ENCODE data around the gene TTN.

DNA sequence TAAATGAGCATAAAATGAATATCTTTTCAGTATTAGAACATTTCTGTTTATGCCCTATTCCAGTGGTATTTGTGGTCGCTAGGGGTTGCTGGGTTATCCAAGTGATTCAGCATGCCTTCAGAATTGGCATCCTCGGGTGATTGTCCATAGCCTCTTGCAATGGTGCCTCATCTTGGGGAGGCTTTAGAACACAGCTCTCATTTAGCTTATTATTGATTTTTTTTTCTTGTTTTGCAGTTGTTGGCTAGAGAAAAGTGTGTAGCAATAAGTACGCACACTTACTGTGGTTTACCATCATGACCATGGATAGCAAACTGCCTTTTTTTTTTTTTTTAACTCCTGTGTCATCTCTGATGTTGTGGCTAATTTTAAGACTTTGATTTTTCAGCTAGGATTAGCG lies 293.3 kb downstream of the TTN start:
- TF ChIP-seq POLR2AphosphoS5 (IDR thresholded peaks at IDR 0.05; ENCODE audit: low read depth) (no peak), CTCF (conservative IDR thresholded peaks at IDR 0.05; ENCODE audit: low read depth in 2 of 2) (no peak), REST (IDR thresholded peaks at IDR 0.05; ENCODE audit: unreplicated experiment) (no peak), CREB1 (CRISPR knock-in tag; IDR thresholded peaks at IDR 0.05; ENCODE audit: low read depth) (no peak), EZH2 (IDR thresholded peaks at IDR 0.05; ENCODE audit: low read depth, unreplicated experiment) (no peak), EZH2phosphoT487 (IDR thresholded peaks at IDR 0.05; ENCODE audit: unreplicated experiment) (no peak), JUNB (IDR thresholded peaks at IDR 0.05; ENCODE audit: unreplicated experiment) (no peak), ETS1 (IDR thresholded peaks at IDR 0.05) (no peak), STAT1 (IDR thresholded peaks at IDR 0.05; ENCODE audit: unreplicated experiment) (no peak)
- TF ChIP-seq, protein P1, sequence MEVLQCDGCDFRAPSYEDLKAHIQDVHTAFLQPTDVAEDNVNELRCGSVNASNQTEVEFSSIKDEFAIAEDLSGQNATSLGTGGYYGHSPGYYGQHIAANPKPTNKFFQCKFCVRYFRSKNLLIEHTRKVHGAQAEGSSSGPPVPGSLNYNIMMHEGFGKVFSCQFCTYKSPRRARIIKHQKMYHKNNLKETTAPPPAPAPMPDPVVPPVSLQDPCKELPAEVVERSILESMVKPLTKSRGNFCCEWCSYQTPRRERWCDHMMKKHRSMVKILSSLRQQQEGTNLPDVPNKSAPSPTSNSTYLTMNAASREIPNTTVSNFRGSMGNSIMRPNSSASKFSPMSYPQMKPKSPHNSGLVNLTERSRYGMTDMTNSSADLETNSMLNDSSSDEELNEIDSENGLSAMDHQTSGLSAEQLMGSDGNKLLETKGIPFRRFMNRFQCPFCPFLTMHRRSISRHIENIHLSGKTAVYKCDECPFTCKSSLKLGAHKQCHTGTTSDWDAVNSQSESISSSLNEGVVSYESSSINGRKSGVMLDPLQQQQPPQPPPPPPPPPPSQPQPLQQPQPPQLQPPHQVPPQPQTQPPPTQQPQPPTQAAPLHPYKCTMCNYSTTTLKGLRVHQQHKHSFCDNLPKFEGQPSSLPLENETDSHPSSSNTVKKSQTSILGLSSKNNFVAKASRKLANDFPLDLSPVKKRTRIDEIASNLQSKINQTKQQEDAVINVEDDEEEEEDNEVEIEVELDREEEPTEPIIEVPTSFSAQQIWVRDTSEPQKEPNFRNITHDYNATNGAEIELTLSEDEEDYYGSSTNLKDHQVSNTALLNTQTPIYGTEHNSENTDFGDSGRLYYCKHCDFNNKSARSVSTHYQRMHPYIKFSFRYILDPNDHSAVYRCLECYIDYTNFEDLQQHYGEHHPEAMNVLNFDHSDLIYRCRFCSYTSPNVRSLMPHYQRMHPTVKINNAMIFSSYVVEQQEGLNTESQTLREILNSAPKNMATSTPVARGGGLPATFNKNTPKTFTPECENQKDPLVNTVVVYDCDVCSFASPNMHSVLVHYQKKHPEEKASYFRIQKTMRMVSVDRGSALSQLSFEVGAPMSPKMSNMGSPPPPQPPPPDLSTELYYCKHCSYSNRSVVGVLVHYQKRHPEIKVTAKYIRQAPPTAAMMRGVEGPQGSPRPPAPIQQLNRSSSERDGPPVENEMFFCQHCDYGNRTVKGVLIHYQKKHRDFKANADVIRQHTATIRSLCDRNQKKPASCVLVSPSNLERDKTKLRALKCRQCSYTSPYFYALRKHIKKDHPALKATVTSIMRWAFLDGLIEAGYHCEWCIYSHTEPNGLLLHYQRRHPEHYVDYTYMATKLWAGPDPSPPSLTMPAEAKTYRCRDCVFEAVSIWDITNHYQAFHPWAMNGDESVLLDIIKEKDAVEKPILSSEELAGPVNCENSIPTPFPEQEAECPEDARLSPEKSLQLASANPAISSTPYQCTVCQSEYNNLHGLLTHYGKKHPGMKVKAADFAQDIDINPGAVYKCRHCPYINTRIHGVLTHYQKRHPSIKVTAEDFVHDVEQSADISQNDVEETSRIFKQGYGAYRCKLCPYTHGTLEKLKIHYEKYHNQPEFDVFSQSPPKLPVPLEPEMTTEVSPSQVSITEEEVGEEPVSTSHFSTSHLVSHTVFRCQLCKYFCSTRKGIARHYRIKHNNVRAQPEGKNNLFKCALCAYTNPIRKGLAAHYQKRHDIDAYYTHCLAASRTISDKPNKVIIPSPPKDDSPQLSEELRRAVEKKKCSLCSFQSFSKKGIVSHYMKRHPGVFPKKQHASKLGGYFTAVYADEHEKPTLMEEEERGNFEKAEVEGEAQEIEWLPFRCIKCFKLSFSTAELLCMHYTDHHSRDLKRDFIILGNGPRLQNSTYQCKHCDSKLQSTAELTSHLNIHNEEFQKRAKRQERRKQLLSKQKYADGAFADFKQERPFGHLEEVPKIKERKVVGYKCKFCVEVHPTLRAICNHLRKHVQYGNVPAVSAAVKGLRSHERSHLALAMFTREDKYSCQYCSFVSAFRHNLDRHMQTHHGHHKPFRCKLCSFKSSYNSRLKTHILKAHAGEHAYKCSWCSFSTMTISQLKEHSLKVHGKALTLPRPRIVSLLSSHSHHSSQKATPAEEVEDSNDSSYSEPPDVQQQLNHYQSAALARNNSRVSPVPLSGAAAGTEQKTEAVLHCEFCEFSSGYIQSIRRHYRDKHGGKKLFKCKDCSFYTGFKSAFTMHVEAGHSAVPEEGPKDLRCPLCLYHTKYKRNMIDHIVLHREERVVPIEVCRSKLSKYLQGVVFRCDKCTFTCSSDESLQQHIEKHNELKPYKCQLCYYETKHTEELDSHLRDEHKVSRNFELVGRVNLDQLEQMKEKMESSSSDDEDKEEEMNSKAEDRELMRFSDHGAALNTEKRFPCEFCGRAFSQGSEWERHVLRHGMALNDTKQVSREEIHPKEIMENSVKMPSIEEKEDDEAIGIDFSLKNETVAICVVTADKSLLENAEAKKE (CRISPR knock-in tag; IDR thresholded peaks at IDR 0.05), result no peak
